Kidney epithelial cell (primary cell): ENCODE measurements around the gene OR2D3. TPM values are rescaled to one million over a fixed set of nuclear protein-coding genes. Genes with fewer than 3 reads are reported as not detected.

Experiments used
- DNase-seq: peaks from one replicate; pipeline ENCODE4 v3.0.0-alpha.2; 2010; ENCODE audit warnings: low read depth
- H3K27me3 ChIP-seq: 2 replicates; pipeline ENCODE4 v1.6.0; 2011; ENCODE audit warnings: low read length; ENCODE audit not compliant: control insufficient read depth, insufficient read depth
- H3K36me3 ChIP-seq: 2 replicates; pipeline ENCODE4 v1.5.1; 2011; ENCODE audit warnings: low read length; ENCODE audit not compliant: control insufficient read depth, insufficient read depth
- H3K4me3 ChIP-seq: 2 replicates; pipeline ENCODE4 v1.5.1; 2011; ENCODE audit warnings: low read depth, mild to moderate bottlenecking, control low read depth, low read length
- CTCF ChIP-seq: IDR thresholded peaks from 2 replicates; pipeline ENCODE4 v1.5.1; 2011; ENCODE audit warnings: mild to moderate bottlenecking, moderate library complexity, low read length, control low read depth, inconsistent platforms; ENCODE audit not compliant: insufficient read depth, poor library complexity, severe bottlenecking
- total RNA-seq: library from RNA; depleted of rRNA; stranded (reverse); fragments of >200 nt; gene quantifications from 2 replicates; pipeline ENCODE4 v1.2.3, GENCODE V29; 2015

OR2D3 gene
- total RNA-seq, 1 donor from 2014 or later: not detected

GRCh38 chr11:6888830-6889229 is 32.0 kb upstream of the OR2D3 start:
- no peak for TF ChIP-seq CTCF

GRCh38 chr11:6889835-6890234 is 31.0 kb upstream of the OR2D3 start:
- DNase-seq: no peak
- no peak for TF ChIP-seq CTCF
- Histone ChIP-seq H3K4me3 (no peak overlapping the region), H3K27me3 (no peaks in the 10 kb centered on the region), H3K36me3 (no peaks in the 10 kb centered on the region)

More at GRCh38 chr11:6888830-6889229, 32.0 kb upstream of the OR2D3 start:
- no peaks in the 10 kb centered on the region for H3K36me3 ChIP-seq
- H3K4me3 ChIP-seq: no peak overlapping the region
- H3K27me3 ChIP-seq: no peaks in the 10 kb centered on the region
- no peak for DNase-seq

- no peak for DNase-seq
- Histone ChIP-seq H3K27me3 (no peaks in the 10 kb centered on the region), H3K4me3 (no peak within 1 kb of the TSS), H3K36me3 (no peaks in the 10 kb centered on the region)
- TF ChIP-seq CTCF: no peak
Observed at GRCh38 chr11:6892400-6892799, 28.4 kb upstream of the OR2D3 start, which contains the start of gene OR2D2. OR2D2 (minus strand) TSS chr11:6892500; CDS start chr11:6892500, 0 bp downstream.

- no peak overlapping the region for H3K4me3 ChIP-seq
- no peaks in the 10 kb centered on the region for H3K27me3 ChIP-seq
- no peak for TF ChIP-seq CTCF
- DNase-seq: no peak
- H3K36me3 ChIP-seq: no peaks in the 10 kb centered on the region
Observed at GRCh38 chr11:6894097-6894496, 26.7 kb upstream of the OR2D3 start.

GRCh38 chr11:6895010-6895409 is 25.8 kb upstream of the OR2D3 start:
- no peak for TF ChIP-seq CTCF
- DNase-seq: no peak
- Histone ChIP-seq H3K4me3 (no peak overlapping the region), H3K36me3 (no peaks in the 10 kb centered on the region), H3K27me3 (no peaks in the 10 kb centered on the region)

- no peak for TF ChIP-seq CTCF
- DNase-seq: no peak
- Histone ChIP-seq H3K27me3 (no peaks in the 10 kb centered on the region), H3K4me3 (no peak overlapping the region), H3K36me3 (no peaks in the 10 kb centered on the region)
Observed at GRCh38 chr11:6898911-6899310, 21.9 kb upstream of the OR2D3 start.
